Suprapubic skin (tissue), 3 donors: ENCODE data around the gene CCDC57.

Source experiments
- POLR2A ChIP-seq, 2 donors: fragments of 450-650 bp; IDR thresholded peaks; one replicate each; pipeline ENCODE4 v1.6.1; 2017; ENCODE audit warnings: antibody characterized with exemption in 2 of 2, mild to moderate bottlenecking in 2 of 2, moderate library complexity in 2 of 2
- TF ChIP-seq, protein P1 (sequence below), 2 donors: fragments of 200-600 bp in 1 of 2; fragments of 450-650 bp in 1 of 2; sonication (generic) in 1 of 2; IDR thresholded peaks; one replicate each; pipeline ENCODE4 v1.5.1; 2016 to 2019; ENCODE audit warnings: antibody characterized with exemption in 2 of 2, mild to moderate bottlenecking in 1 of 2, moderate library complexity in 1 of 2

GRCh38 chr17:82120148-82120547 is 92.5 kb downstream of the CCDC57 start:
- TF ChIP-seq, protein P1, sequence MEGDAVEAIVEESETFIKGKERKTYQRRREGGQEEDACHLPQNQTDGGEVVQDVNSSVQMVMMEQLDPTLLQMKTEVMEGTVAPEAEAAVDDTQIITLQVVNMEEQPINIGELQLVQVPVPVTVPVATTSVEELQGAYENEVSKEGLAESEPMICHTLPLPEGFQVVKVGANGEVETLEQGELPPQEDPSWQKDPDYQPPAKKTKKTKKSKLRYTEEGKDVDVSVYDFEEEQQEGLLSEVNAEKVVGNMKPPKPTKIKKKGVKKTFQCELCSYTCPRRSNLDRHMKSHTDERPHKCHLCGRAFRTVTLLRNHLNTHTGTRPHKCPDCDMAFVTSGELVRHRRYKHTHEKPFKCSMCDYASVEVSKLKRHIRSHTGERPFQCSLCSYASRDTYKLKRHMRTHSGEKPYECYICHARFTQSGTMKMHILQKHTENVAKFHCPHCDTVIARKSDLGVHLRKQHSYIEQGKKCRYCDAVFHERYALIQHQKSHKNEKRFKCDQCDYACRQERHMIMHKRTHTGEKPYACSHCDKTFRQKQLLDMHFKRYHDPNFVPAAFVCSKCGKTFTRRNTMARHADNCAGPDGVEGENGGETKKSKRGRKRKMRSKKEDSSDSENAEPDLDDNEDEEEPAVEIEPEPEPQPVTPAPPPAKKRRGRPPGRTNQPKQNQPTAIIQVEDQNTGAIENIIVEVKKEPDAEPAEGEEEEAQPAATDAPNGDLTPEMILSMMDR (IDR thresholded peaks at IDR 0.05): no peak
- TF ChIP-seq POLR2A (IDR thresholded peaks at IDR 0.05): no peak
